Adrenal gland (tissue), 12 donors: ENCODE measurements around the gene DYNLT2. TPM values are rescaled to one million over a fixed set of nuclear protein-coding genes. Genes with fewer than 3 reads are reported as not detected.

Source experiments
- DNase-seq, 7 donors: peaks; one replicate each; pipeline ENCODE4 v3.0.0-alpha.2; 2019 to 2020
- H3K27ac ChIP-seq, 5 donors: fragments of 200-600 bp; sonication (generic) in 4 of 5; 1 replicate in 3 of 5; 2 replicates in 2 of 5; pipeline versions ENCODE4 v1.5.1 to v1.8.0; 2016 to 2020; ENCODE audit warnings: mild to moderate bottlenecking in 1 of 5
- H3K27me3 ChIP-seq: fragments of 200-600 bp; 2 replicates; pipeline ENCODE4 v1.8.0; 2021
- H3K36me3 ChIP-seq, 2 donors: fragments of 200-600 bp; replicated peaks in 1 of 2; 1 replicate in 1 of 2; 2 replicates in 1 of 2; pipeline versions ENCODE4 v1.5.1 to v1.8.0; 2018 to 2022
- H3K4me1 ChIP-seq, 2 donors: fragments of 200-600 bp; replicated peaks in 1 of 2; 1 replicate in 1 of 2; 2 replicates in 1 of 2; pipeline versions ENCODE4 v1.5.1 to v1.8.0; 2018 to 2021
- H3K4me3 ChIP-seq, 4 donors: fragments of 200-600 bp; sonication (generic) in 3 of 4; one replicate each; pipeline ENCODE4 v1.5.1; 2016 to 2018
- H3K9me3 ChIP-seq, 3 donors: fragments of 200-600 bp; sonication (generic) in 1 of 3; replicated peaks in 1 of 3; 1 replicate in 2 of 3; 2 replicates in 1 of 3; pipeline versions ENCODE4 v1.5.1 to v1.8.0; 2016 to 2021
- POLR2A ChIP-seq, 2 donors: fragments of 450-650 bp; IDR thresholded peaks; one replicate each; pipeline ENCODE4 v1.6.1; 2017; ENCODE audit warnings: antibody characterized with exemption in 2 of 2, mild to moderate bottlenecking in 2 of 2, moderate library complexity in 1 of 2
- WGBS, 4 donors: extraction: QIAGEN DNeasy Blood & Tissue Kit in 2 of 4; methylation state at CpG; one replicate each; pipeline versions ENCODE4 v1.1.5 to v1.1.7; 2013 to 2017; 5-methylcytosine and 5-hydroxymethylcytosine counted together
- intact Hi-C, 2 donors: fragments of 100-400 bp; cut with DNase I; formaldehyde crosslinking; loops; one replicate each; pipeline versions ENCODE4 v1.14.1 to v1.15.0; 2022 to 2023
- polyA plus RNA-seq, 3 donors: library from polyadenylated mRNA; stranded (reverse); fragments of 200-250 nt in 2 of 3; fragments of 350-450 nt in 1 of 3; fragmentation: Illumina TruSeq in 1 of 3; extraction: RNeasy Lipid Tissue Mini Kit (QIAGEN cat#74804) in 1 of 3; gene quantifications; one replicate each; pipeline ENCODE4 v1.2.3, GENCODE V29; 2013 to 2014
- total RNA-seq, 9 donors: library from RNA; depleted of rRNA in 4 of 9; stranded (reverse); fragments of >200 nt in 4 of 9; fragments of 120-200 nt in 1 of 9; fragmentation: NEBNext Ultra II Directional in 1 of 9; extraction: Animal tissue kit (Norgen Biotek cat#: 25700) in 1 of 9; gene quantifications; one replicate each; pipeline versions ENCODE4 v1.1.0 to v1.2.4, GENCODE V29; 2013 to 2023
- TF ChIP-seq, protein P1 (sequence below), 6 experiments: fragments of 450-650 bp in 4 of 6; fragments of 200-600 bp in 2 of 6; sonication (generic) in 1 of 6; IDR thresholded peaks; 1 replicate in 5 of 6; 2 replicates in 1 of 6; pipeline versions ENCODE4 v1.5.1 to v1.8.0; 2016 to 2021; ENCODE audit warnings: antibody characterized with exemption in 6 of 6, mild to moderate bottlenecking in 2 of 6, moderate library complexity in 1 of 6
- donor health status: healthy with polysubstance abuse.
- donor health status: Bipolar disorder and iron deficiency.
- donor health status: DM: yes; HTN: yes; CAD: no.
- donor health status: DM: no; HTN: no; CAD: no.
- donor health status: DM: no; HTN: no; CAD: no.
- donor health status: DM: yes; HTN: yes; CAD: no.

Gene DYNLT2
- total and polyA plus RNA-seq, 12 donors: 0.14 to 4.6 (median 1.7) TPM

DNA sequence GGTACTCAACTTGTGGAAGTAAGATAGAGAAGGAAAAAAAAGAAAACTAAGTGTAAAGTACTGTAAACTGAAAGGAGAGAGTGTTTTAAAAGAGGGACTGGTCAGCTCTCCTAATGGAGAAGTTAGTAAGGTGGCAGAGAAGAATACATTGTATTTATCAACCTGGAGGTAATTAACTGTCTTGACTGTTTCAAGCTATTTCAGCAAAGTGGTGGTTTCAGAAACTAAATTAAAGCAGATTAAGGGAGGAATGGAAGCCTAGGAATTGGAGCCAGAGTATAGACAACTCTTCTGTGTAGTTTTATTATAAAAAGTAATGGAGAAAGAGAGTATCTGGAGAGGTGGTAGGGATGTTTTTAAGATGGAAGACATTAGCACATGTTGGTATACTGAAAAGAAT lies 24.4 kb downstream of the DYNLT2 start:
- H3K4me1 ChIP-seq: peaks cover 7 to 22% of the 10 kb centered on the region in 2 donors
- no peak overlapping the region for H3K27ac ChIP-seq
- no peaks in the 10 kb centered on the region for H3K36me3 ChIP-seq
- TF ChIP-seq, protein P1, sequence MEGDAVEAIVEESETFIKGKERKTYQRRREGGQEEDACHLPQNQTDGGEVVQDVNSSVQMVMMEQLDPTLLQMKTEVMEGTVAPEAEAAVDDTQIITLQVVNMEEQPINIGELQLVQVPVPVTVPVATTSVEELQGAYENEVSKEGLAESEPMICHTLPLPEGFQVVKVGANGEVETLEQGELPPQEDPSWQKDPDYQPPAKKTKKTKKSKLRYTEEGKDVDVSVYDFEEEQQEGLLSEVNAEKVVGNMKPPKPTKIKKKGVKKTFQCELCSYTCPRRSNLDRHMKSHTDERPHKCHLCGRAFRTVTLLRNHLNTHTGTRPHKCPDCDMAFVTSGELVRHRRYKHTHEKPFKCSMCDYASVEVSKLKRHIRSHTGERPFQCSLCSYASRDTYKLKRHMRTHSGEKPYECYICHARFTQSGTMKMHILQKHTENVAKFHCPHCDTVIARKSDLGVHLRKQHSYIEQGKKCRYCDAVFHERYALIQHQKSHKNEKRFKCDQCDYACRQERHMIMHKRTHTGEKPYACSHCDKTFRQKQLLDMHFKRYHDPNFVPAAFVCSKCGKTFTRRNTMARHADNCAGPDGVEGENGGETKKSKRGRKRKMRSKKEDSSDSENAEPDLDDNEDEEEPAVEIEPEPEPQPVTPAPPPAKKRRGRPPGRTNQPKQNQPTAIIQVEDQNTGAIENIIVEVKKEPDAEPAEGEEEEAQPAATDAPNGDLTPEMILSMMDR (IDR thresholded peaks at IDR 0.05): no peak
- TF ChIP-seq POLR2A (IDR thresholded peaks at IDR 0.05): no peak
- H3K9me3 ChIP-seq: no peaks in the 10 kb centered on the region
- H3K4me3 ChIP-seq: no peak overlapping the region
- H3K27me3 ChIP-seq: no peaks in the 10 kb centered on the region
- intact Hi-C loops: no loop called here
- DNase-seq: no peak

DNA sequence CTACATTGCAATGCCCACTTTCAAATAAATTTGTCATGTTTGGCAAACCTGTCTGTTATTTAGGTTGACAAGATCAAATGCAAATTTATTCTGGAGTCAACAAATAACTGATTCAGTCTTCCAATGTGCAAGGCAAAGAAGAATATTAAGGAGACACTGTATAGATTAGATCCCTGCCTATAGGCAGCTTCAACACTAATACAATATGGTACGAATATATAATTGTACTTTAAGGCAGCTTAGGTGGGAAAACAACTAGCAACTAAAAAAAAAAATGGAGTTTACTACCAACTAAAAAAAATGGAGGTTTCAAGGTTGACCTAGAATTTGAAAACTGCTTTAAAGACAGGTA lies 25.3 kb downstream of the DYNLT2 start:
- no peak for DNase-seq
- 80 to 100% (median 87%) methylated on average over 1 of the region's 1 CpG for WGBS, 4 donors
- Histone ChIP-seq H3K36me3 (no peaks in the 10 kb centered on the region), H3K4me1 (peaks cover 10 to 31% of the 10 kb centered on the region in 2 donors), H3K27ac (peak overlapping the region in 4 of 5 donors; percentile 93 to 99 (median 96)), H3K27me3 (no peaks in the 10 kb centered on the region), H3K4me3 (peak overlapping the region in 1 of 4 donors; percentile 90), H3K9me3 (no peaks in the 10 kb centered on the region)
- TF ChIP-seq, protein P1 (IDR thresholded peaks at IDR 0.05): no peak
- no peak for TF ChIP-seq POLR2A (IDR thresholded peaks at IDR 0.05)
- intact Hi-C loops: no loop called here

DNA sequence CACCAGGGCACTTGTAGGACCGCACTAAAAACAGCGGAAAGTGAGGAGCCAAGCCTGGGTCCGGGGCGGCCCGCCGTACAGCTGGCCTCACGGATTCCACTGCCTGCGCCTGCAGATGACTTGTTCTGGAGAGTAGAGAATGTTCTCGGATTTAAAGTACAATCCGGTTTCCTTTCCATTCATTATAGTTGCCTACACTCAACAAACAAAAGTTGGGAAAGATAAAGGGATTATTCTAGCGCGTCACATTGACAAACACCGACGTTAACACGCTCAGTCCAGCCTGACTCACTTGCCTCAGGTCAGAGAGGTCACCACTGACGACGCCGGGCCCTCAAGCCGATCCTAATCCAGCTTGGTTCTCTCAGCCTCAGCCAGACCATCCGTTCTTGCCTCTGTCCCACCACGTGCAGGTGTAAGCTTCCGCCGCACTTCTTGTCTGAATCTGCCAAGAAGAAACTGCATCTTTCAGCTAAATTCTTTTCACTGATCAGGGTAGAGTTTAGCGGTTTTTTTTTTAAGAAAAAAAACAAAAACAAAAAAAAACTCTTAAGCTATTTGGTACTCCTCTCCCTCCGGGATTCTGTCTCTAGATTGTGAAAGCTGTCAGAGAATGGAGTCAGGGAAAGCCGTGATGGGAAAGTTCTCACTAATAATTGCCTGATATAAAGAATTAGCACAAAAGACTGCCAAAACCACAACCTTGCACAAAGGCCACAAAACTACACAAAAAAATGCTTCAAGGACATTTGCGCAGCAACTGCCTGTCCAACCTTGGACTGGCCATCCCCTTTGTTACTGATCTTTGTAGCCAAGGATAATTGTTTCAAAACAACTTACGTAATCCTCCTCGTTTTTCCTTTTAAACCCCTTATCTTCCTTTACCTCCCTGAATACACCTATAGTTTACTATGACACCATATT lies 26.0 kb downstream of the DYNLT2 start:
- TF ChIP-seq POLR2A (IDR thresholded peaks at IDR 0.05): peak in 1 of 2 donors; percentile 72
- TF ChIP-seq, protein P1 (IDR thresholded peaks at IDR 0.05): no peak
- WGBS, 4 donors: 12 to 15% (median 14%) methylated on average over 27 to 29 of the region's 29 CpGs
- intact Hi-C loops: no loop called here
- Histone ChIP-seq H3K36me3 (no peaks in the 10 kb centered on the region), H3K4me3 (peak overlapping the region; percentile 22 to 90 (median 42)), H3K9me3 (no peaks in the 10 kb centered on the region), H3K27me3 (no peaks in the 10 kb centered on the region), H3K27ac (peak overlapping the region; percentile 93 to 99 (median 96)), H3K4me1 (peaks cover 10 to 37% of the 10 kb centered on the region in 2 donors)
- peak; percentile 82 to 94 (median 90) for DNase-seq

DNA sequence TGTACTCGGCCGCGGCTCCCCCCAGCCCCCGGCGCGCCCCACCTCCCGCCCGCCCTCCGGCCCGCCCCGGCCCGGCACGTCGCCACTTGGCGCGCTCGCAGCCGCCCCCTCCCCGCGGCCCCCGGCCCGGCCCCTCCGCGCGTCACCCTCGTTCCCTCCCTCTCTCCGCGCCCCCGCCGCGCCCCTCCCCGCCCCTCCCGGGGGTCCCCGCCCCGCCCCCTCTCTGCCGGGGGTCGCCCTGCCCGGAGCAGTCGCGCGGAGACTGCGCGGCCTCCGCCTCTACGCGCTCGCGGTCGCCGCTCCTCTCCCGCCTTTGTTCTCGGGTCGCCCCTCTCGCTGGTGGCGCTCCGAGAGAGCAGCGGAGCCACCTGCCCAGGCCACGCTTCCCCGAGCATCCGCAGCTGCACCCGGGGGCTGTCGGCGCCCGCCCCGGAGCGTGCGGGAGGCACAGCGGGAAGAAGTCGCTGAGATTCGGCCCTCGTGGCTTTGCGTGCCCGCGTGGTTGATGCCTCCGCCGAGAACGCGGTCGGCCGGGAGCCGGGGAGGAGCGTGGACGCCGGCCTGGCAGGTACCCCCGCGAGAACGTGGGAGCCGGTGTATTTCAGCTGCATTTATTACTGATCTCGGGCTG lies 26.8 kb downstream of the DYNLT2 start, which contains the start of gene PHF10:
TSS of gene PHF10 (minus strand) at position 7 of the 631 bp plus-strand sequence. CDS start 569 bp downstream, outside the sequence.
- Histone ChIP-seq H3K4me1 (peaks cover 10 to 43% of the 10 kb centered on the region in 2 donors), H3K9me3 (no peaks in the 10 kb centered on the region), H3K4me3 (peak within 1 kb of the TSS; percentile 27 to 90 (median 46)), H3K27ac (peak within 1 kb of the TSS; percentile 93 to 99 (median 96)), H3K36me3 (no peaks in the 10 kb centered on the region), H3K27me3 (no peaks in the 10 kb centered on the region)
- 0 to 1% (median 0%) methylated on average over 1 to 84 of the region's 89 CpGs; no CpG with 5 or more reads in 1 of the 4 donors for WGBS, 4 donors
- peak; percentile 39 to 72 (median 57) for DNase-seq
- intact Hi-C loops: no loop called here
- TF ChIP-seq, protein P1 (IDR thresholded peaks at IDR 0.05): no peak
- no peak for TF ChIP-seq POLR2A (IDR thresholded peaks at IDR 0.05)
